IPS-NIHi11 (cell line): ENCODE data around the gene ERC1.
"Not testable (repeated sequence)": the region's sequence is repeated elsewhere in the genome, so short reads cannot be mapped to it uniquely, and the experiment has no call there.

Source experiments
- DNase-seq: peaks from one replicate; pipeline ENCODE4 v3.0.0; 2012; ENCODE audit warnings: mixed read lengths, low spot score

ERC1 gene

DNA sequence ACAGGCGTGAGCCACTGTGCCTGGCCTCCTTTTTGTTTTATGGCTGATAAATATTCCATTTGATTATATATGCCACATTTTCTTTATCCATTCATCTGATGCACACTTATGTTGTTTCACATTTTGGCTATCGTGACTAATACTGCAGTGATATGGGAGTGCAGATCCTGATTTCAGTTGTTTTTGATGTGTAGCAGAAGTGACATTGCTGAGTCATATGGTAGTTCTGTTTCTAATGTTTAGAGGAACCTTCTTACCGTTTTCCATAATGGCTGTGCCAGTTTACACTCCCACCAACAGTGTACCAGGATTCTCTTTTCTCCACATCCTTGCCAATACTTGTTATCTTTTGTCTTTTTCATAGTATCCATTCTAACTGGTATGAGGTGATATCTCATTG is 235.9 kb downstream of the ERC1 start:
- no peak for DNase-seq

DNA sequence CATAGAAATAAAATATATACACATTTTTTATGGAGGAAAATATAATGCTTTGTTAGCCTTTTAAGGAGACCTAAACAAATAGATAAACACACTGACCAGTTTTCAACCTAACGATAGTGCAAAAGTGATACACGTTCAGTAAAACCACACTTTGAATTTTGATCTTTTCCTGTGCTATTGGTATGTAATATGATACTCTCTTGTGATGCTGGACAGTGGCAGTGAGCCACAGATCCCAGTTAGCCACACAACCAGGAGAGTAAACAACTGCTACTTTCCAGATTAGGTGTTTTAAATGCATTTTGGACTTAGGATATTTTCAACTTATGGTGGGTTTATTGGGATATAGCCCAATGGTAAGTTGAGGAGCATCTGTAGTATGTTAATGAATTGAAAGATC is 243.1 kb downstream of the ERC1 start:
- no peak for DNase-seq

DNA sequence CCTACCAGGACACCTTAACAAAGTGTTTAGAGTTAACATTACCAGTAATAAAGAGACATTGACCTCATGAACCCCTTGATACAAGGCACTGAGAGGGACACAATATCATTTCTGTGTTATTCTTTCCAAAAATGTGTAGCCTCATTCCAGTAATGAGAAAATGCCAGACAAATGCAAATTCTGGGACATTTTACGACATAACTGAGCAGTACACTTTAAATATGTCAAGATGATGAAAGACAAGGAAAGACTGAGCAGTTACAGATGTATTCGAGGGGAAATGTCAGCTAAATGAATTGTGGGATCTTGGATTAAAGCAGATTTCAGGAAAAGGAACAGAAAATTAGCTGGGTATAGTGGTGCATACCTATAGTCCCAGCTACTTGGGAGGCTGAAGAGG is 255.6 kb downstream of the ERC1 start:
- no peak for DNase-seq

DNA sequence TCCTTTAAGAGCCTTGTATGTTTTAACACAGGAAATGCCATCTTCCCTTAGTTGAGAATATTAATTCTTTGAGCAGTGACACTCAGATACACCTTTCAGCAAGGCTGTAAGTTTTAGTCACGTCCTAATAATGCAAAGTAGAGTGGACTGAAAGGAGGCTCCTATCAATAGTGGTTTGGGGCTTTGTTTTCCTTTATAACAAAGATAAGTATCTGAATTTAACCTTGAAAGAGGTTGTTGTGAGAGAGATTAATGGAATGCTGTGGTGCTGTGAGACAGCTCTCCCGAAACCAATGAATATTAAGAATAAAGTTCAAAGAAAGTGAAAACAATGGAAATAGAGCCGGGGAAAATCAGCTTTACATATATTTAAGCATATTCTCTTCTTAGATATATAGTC is 259.6 kb downstream of the ERC1 start:
- DNase-seq, result no peak

DNA sequence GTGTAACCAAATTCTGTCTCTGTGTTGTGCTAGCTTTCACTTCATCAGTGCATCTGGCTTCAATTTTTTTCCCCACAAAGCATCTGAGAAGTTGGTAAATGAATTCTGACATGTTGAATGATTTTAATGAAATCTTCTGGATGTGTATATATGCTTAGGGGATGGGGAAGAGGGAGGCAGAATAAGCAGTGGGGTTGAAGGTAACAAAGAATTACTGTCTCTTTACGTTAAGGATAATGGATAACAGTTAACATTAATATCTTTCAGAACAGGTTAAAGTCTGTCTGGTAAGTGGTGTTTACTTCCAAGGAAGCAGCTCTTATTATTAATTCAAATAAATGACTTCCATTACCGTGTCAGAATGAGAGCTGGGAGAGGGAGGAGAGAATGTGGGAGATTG is 261.7 kb downstream of the ERC1 start:
- no peak for DNase-seq

DNA sequence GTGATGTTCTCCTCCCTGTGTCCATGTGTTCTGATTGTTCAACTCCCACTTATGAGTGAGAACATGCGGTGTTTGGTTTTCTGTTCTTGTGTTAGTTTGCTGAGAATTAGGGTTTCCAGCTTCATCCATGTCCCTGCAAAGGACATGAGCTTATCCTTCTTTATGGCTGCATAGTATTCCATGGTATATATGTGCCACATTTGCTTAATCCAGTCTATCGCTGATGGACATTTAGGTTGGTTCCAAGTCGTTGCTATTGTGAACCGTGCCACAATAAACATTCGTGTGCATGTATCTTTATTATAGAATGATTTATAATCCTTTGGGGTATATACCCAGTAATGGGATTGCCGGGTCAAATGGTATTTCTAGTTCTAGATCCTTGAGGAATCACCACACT is 264.1 kb downstream of the ERC1 start:
- DNase-seq, result not testable (repeated sequence)

DNA sequence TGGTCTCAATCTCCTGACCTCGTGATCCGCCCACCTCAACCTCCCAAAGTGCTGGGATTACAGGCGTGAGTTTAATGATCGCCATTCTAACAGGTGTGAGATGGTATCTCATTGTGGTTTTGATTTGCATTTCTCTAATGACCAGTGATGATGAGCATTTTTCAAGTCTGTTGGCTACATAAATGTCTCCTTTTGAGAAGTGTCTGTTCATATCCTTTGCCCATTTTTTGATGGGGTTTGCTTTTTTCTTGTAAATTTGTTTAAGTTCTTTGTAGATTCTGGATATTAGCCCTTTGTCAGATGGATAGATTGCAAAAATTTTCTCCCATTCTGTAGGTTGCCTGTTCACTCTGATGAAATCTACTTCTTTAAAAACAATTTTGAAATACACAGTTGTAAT is 264.8 kb downstream of the ERC1 start:
- not testable (repeated sequence) for DNase-seq

DNA sequence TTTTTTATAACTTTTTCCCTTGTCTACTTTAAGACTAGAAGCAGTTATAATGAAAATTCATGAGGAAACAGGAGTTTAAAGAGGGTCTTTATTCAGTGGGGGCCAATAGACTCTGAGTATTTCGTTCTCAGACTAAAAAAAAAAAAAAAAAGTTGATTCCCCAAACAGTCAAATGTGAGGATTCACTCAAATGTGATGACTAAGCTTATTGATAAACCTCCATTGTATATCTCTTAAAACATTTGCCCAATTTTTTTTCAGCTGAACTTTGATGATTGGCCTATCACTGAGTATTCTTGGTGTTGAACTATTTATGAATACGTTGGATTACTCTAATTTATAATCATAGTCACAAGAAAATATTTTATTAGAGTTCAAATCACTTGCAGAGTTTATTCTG is 265.3 kb downstream of the ERC1 start:
- no peak for DNase-seq

DNA sequence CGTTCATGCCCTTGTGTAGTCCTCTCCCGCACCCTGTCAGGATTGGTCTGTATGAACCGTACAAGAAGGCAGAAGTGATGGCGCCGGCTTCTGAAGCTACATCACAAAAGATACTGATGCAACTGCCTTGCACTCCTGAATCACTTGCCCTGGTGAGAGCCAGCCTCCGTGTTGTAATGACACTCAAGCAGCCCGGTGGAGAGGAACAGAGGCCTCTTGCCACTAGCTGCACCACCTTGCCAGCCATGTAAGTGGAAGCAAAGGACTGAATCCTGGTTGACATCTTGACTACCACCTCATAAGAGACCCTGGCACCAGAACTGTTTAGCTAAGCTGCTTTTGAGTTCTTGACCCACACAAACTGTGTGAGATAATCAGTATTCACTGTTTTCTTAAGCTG is 266.0 kb downstream of the ERC1 start:
- DNase-seq, result no peak

DNA sequence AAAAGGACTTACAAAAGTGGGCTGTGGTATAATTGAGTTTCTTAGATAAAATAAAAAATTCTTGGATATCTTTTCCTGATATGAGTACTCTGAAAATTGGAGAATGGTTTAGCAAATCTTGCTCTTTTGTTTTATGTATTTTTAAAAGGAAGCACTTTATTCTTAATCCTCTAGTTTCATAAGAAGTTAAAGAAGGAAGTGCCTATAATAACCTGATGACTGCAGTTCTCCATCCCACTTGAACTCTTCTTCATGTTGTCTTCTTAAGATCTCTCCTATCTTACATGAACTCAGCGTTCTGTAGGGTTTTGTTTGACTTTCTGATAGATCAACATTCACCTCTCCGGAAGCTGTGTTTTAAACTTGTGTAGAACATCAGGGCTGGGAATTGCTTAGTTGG is 271.0 kb downstream of the ERC1 start:
- DNase-seq, result no peak

DNA sequence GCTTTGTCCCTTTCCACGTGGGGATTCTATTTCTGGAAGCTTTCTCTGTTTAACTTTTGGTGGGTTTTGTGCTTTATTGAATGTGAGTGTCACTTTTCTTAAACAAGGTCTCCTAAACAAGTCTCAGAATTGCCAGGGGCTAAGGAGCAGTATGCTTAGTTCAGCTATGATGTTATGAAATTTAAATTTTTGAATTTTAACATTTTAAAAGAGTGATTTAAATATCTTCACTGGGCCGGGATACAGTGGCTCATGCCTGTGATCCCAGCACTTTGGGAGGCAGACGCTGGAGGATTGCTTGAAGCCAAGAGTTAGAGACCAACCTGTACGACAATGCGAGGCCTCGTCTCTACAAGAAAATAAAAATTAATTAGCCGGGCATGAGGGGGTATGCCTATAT is 276.2 kb downstream of the ERC1 start:
- no peak for DNase-seq

DNA sequence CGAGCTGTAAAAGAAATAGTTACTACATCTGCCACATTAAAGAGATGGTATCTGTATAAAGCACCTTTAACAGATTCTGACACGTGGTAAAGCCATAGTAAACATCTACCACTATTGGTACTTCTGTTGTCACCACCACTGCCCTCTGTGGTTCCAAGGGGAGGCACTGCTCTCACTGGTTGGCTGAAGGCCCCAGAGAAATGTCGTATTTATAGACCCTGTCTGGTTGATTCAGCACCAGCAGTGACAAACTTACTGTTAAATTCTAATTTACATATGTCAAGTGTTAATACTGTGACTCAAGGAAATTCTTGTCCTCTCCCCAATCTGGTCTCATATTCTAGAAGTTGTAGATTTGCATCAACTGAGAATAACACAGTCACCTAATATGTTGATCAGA is 281.1 kb downstream of the ERC1 start:
- DNase-seq, result no peak

DNA sequence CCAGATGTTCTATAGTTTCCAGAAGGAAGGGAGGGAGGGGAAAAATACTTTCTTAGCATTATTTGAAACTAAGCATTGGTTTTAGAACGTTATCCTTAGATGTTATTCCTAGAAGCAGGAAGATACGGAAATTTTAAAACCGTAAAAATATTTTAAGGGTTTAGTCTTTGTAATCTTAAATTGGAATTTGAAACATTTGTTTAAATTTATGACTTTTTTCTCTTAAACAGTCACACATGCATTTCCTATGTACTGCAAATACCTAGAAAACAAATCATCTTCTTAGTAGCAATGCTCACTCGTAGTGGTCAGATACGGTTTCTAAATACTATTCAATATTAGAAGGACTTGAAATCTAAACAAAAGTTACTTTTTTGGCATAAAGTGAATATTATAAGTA is 282.0 kb downstream of the ERC1 start:
- DNase-seq, result no peak

DNA sequence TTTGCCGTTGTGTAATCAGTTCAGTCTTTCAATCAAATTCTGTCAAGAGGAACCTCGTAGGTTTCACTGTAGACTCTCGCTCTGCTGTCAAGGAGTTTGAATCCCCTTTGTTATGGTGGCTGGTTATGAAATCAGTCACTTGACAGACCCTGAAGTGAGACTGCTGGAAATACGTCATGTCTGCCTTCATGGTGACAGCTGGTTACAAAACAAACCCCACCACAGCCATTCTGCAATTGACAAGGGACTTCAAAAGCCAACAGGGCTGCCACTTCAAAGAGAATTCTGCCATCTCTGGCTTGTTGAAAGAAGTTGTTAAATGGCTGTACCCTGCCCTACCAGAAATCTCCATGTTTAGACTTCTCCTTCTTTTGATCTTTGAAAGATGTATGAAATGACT is 286.9 kb downstream of the ERC1 start:
- DNase-seq, result no peak

DNA sequence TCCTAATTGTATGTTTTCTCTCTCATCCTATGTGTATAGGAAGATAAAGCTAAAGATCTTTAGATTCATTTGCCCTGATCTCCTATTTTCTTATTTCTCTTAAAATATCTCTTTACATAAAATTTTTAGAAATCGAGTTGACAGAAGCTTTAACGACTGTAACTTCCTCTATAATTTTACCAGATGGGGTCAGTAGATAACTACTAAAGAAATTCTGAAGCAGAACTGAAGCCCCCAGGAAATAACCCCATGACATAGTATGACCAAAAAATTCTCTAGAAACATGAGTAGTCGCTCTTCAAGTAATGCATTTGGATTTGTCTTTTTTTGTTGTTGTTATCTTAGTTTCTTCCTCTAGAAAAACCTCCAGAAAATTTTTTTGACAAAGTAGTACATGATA is 288.0 kb downstream of the ERC1 start:
- DNase-seq, result no peak

DNA sequence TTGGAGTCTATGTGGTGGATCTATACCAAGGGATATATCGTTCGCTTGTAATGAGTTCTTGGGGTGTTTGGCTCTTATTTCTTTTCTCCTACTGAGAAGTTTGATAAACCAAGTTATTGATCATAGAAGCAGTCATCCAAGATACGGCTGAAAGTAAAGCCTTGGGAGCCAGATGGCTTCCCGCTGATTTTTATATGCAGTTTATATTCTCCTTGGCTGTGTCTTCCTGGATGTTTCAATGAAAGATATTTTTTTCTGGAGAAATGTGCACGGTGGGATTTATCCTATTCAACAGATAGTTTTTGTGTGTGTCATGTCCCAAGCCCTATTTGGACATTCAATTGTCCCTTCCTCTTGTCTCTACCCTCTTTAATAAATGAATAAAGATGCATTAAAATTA is 289.0 kb downstream of the ERC1 start:
- DNase-seq, result no peak

DNA sequence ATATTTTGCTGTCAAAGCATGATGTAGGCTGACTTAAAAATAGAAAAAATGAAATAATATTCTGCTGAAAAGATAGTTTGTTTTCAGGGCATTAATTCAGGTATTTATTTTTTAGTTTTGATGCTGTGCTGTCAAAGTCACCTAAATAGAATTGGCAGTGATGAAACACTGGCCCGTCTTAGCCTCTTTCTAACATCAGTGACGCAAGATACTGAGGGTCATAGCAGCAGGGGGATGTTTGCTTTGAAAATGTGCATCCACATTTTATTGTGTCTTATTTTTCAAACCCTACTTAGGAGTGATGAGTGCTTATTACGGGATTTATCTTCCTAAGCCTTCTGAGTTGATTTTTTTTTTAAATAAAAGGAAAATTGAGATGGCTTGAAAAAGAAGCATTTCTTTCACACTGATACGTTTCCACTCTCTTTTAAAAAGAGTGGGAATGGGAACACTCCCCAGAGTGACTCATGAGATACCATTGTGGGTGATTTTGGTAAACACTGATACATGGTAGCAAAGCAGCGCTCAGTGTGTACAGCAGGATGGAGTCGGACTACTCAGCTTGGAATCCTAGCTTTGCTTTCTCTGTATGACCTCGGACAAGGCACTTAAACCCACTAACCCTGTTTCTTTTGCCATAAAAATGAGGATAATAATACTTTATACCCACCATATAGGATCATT is 290.8 kb downstream of the ERC1 start:
- no peak for DNase-seq

DNA sequence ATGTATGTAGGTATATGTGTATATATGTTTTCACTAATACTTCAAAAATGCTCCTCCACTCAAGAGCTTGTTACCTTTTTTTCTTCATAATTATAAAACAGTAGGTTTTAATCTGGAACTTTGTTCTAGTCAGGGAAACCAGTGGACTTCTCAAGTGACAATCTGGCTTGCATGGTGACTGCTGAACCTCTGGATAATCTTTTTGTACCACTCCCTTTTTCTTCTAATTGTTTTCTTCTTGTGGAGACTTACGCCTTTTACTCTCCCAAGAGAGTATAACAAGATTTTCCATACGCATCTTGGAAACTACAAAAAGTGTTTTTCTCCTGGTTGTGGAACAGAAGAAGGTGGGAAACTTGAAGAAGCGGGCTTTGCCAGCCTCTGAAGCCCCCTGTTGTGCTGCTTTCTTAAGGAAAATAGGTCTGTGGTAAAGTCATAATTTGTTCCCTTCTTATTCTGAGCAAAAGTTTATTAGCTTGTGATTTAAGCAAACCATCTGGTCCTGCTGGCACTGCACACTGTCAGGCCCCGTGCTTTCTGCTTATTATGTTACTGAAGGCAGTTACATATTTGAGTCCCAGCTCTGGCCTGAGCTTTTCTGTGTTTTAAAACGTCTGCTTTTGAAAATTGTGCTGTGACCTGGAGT is 291.8 kb downstream of the ERC1 start:
- DNase-seq, result no peak

DNA sequence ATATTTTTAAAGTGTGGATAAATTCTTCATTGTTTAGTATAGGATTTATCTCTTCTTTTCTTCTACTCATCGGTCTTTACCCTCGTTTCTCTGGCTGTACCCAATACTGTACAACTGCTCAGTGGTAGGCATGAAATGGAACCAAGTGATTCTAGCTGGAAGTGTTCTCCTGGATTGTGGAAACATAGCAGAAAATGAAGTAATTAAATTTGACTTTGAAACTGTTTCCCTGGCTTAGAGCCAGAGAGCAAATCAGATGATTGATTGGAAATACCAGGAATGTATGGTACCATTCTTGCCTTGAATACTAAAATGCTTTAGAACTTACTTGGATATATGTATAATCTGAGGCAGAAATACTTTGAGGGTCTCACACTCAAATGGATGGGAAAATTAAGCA is 292.3 kb downstream of the ERC1 start:
- DNase-seq, result no peak

DNA sequence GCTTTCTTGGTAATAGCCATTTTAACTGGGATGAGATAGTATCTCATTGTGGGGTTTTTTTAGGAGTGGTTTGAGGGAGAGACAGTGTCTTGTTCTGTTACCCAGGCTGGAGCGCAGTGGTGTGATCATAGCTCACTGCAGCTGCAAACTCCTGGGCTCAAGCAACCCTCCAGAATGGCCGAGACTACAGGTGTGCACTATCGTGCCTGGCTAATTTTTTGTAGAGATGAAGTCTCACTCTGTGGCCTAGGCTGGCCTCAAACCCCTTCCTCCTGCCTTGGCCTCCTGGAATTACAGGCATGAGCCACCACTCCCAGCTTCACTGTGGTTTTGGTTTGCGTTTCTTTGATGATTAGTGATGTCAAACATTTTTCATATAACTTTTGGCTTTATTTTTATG is 293.6 kb downstream of the ERC1 start:
- DNase-seq, result no peak

DNA sequence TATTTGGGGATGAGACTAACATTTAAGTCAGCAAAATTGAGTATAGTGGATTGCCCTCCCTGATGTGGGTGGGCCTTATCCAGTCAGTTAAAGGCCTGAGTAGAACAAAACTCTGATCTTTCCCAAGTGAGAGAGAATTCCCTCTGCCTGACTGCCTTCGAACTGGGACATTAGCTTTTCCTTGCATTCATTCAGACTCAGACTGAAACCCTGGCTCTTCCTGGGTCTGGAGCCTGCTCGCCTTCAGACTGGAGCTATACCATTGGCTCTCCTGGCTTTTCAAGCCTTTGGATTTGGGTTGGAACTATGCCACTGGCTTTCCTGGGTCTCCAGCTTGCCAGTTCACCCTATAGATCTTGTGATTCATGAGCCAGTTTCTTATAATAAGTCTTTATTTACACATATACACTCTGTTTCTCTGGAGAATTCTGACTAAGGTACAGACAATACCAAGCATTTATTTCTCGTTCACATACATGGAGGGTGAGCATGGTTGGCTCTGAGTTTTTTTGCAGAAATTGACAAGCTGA is 296.5 kb downstream of the ERC1 start:
- DNase-seq, result no peak

DNA sequence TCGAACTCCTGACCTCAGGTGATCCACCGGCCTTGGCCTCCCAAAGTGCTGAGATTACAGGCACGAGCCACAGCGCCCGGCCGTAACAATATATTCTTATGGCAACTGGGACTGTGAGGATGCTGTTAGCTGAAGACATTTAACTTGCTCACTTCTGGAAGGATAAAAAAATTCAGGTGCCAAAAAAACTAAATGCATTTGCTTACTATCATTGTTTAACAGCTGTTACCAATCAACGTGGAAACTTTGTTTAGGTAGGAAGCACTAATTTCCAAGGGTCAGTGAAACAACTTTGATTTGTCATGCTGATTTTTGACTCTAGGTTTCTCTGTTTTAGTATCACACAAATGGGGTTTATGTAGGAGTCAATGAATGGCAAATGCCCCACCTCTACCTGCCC is 297.3 kb downstream of the ERC1 start:
- no peak for DNase-seq

DNA sequence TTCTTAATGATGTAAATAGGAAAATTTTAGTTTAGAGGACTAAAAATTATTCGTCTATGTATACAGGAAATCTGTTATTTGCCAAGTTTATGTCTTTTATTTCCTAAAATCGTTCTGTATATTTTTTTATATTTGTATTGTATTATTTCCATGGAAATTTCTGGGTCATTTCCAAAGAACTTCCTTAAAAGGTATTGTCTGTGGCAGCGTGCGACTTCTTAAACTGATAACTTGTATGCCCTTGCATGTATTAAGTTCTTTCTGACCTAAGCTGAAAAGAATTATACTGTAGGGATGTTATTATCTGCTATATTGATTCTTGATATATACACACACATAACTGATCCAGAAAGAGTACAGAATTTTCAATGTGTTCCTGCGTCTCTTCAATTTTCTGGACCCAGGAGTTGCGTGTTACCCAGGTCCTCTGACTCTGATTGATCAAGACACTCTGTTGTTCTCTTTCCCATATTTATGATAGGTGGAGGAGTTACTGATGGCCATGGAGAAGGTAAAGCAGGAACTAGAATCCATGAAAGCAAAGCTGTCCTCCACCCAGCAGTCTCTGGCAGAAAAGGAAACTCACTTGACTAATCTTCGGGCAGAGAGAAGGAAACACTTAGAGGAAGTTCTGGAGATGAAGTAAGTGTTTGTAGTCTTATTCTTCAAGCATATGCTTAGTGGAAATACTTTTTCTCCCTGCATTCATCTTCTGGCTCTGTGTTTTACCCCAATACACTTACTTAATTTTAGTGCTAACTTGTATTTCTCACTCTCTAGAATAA is 298.5 kb downstream of the ERC1 start:
- DNase-seq, result no peak
